HG03108 (cell line): ENCODE data around the gene CENPF.

Source experiments
- ATAC-seq: cut with Tn5 transposase; IDR thresholded peaks from one replicate; pipeline ENCODE4 v1.9.1; 2021; ENCODE audit warnings: moderate library complexity; ENCODE audit not compliant: unreplicated experiment

Gene CENPF

GRCh38 chr1:214700437-214700836 lies 97.4 kb downstream of the CENPF start:
- no peak for ATAC-seq

GRCh38 chr1:214702556-214702955 lies 99.6 kb downstream of the CENPF start:
- no peak for ATAC-seq

- ATAC-seq = no peak
Observed at GRCh38 chr1:214707306-214708087, 104.5 kb downstream of the CENPF start.

GRCh38 chr1:214708321-214708955 lies 105.4 kb downstream of the CENPF start:
- ATAC-seq = no peak

- no peak for ATAC-seq
Observed at GRCh38 chr1:214709241-214709640, 106.2 kb downstream of the CENPF start.

GRCh38 chr1:214712737-214713136 lies 109.7 kb downstream of the CENPF start:
- ATAC-seq = no peak
